ENCODE data around the gene CRTC3. TPM values are rescaled to one million over a fixed set of nuclear protein-coding genes. Genes with fewer than 3 reads are reported as not detected.

The CRTC3 gene
- total RNA-seq, 1 donor from 2014 or later = 21.4 TPM

GRCh38 chr15:90637693-90638092, 108.0 kb downstream of the CRTC3 start:
- Histone ChIP-seq H3K36me3 (ENCODE audit: insufficient read depth, low read length) (peaks cover 12% of the 10 kb centered on the region), H2AFZ (ENCODE audit: low read depth, low read length) (no peak overlapping the region), H3K79me2 (ENCODE audit: insufficient read depth, low read length) (no peaks in the 10 kb centered on the region), H3K27me3 (ENCODE audit: insufficient read depth, low read length) (no peaks in the 10 kb centered on the region), H3K4me1 (ENCODE audit: insufficient read depth, low read length) (no peaks in the 10 kb centered on the region), H3K27ac (ENCODE audit: low read depth, low read length) (no peak overlapping the region), H3K9ac (ENCODE audit: low read length) (no peak overlapping the region), H3K4me2 (ENCODE audit: low read length) (no peak overlapping the region), H3K4me3 (ENCODE audit: insufficient read depth, low read depth, low read length) (no peak overlapping the region), H3K9me3 (ENCODE audit: insufficient read depth, low read depth, low read length) (no peaks in the 10 kb centered on the region), H4K20me1 (ENCODE audit: insufficient read depth, low read length) (no peaks in the 10 kb centered on the region)
- FAIRE-seq = no peak
- no peak for TF ChIP-seq EZH2 (IDR thresholded peaks at IDR 0.05; ENCODE audit: insufficient read depth, low read length)
- TF ChIP-seq CTCF (IDR thresholded peaks at IDR 0.05; ENCODE audit: insufficient read depth, low read depth, low read length) = no peak
- no peak for DNase-seq (ENCODE audit: low read depth)
- Mint-ChIP-seq H3K36me3 (ENCODE audit: low read depth, unreplicated experiment) (peaks cover 24% of the 10 kb centered on the region), H3K27me3 (ENCODE audit: low read depth, unreplicated experiment) (no peaks in the 10 kb centered on the region), H3K4me1 (ENCODE audit: low read depth, unreplicated experiment) (no peaks in the 10 kb centered on the region), H3K9me3 (ENCODE audit: unreplicated experiment) (peaks cover 2% of the 10 kb centered on the region), H3K4me3 (ENCODE audit: unreplicated experiment) (no peak overlapping the region), H3K27ac (ENCODE audit: unreplicated experiment) (peak overlapping the region; percentile 3)

GRCh38 chr15:90638201-90638691, 108.5 kb downstream of the CRTC3 start:
- DNase-seq (ENCODE audit: low read depth) (no peak), FAIRE-seq (no peak)
- Histone ChIP-seq H3K79me2 (ENCODE audit: insufficient read depth, low read length) (no peaks in the 10 kb centered on the region), H3K27ac (ENCODE audit: low read depth, low read length) (no peak overlapping the region), H3K4me3 (ENCODE audit: insufficient read depth, low read depth, low read length) (no peak overlapping the region), H3K36me3 (ENCODE audit: insufficient read depth, low read length) (peaks cover 16% of the 10 kb centered on the region), H3K9me3 (ENCODE audit: insufficient read depth, low read depth, low read length) (no peaks in the 10 kb centered on the region), H2AFZ (ENCODE audit: low read depth, low read length) (no peak overlapping the region), H3K9ac (ENCODE audit: low read length) (no peak overlapping the region), H4K20me1 (ENCODE audit: insufficient read depth, low read length) (no peaks in the 10 kb centered on the region), H3K27me3 (ENCODE audit: insufficient read depth, low read length) (no peaks in the 10 kb centered on the region), H3K4me2 (ENCODE audit: low read length) (no peak overlapping the region), H3K4me1 (ENCODE audit: insufficient read depth, low read length) (no peaks in the 10 kb centered on the region)
- Mint-ChIP-seq H3K4me1 (ENCODE audit: low read depth, unreplicated experiment) (no peaks in the 10 kb centered on the region), H3K27me3 (ENCODE audit: low read depth, unreplicated experiment) (no peaks in the 10 kb centered on the region), H3K36me3 (ENCODE audit: low read depth, unreplicated experiment) (peaks cover 23% of the 10 kb centered on the region), H3K9me3 (ENCODE audit: unreplicated experiment) (peaks cover 2% of the 10 kb centered on the region), H3K4me3 (ENCODE audit: unreplicated experiment) (no peak overlapping the region), H3K27ac (ENCODE audit: unreplicated experiment) (no peak overlapping the region)
- TF ChIP-seq CTCF (IDR thresholded peaks at IDR 0.05; ENCODE audit: insufficient read depth, low read depth, low read length) = no peak
- TF ChIP-seq EZH2 (IDR thresholded peaks at IDR 0.05; ENCODE audit: insufficient read depth, low read length) = no peak

GRCh38 chr15:90638963-90639362, 109.2 kb downstream of the CRTC3 start:
- no peaks in the 10 kb centered on the region for H4K20me1 ChIP-seq (ENCODE audit: insufficient read depth, low read length)
- no peak overlapping the region for H3K4me3 ChIP-seq (ENCODE audit: insufficient read depth, low read depth, low read length)
- no peak overlapping the region for H3K9ac ChIP-seq (ENCODE audit: low read length)
- H3K9me3 ChIP-seq (ENCODE audit: insufficient read depth, low read depth, low read length) = no peaks in the 10 kb centered on the region
- H3K4me1 ChIP-seq (ENCODE audit: insufficient read depth, low read length) = no peaks in the 10 kb centered on the region
- H3K9me3 Mint-ChIP-seq (ENCODE audit: unreplicated experiment) = peaks cover 2% of the 10 kb centered on the region
- H3K36me3 Mint-ChIP-seq (ENCODE audit: low read depth, unreplicated experiment) = peaks cover 25% of the 10 kb centered on the region
- no peak overlapping the region for H2AFZ ChIP-seq (ENCODE audit: low read depth, low read length)
- DNase-seq (ENCODE audit: low read depth) (no peak), FAIRE-seq (no peak)
- no peaks in the 10 kb centered on the region for H3K79me2 ChIP-seq (ENCODE audit: insufficient read depth, low read length)
- no peaks in the 10 kb centered on the region for H3K27me3 Mint-ChIP-seq (ENCODE audit: low read depth, unreplicated experiment)
- H3K4me2 ChIP-seq (ENCODE audit: low read length) = no peak overlapping the region
- H3K27ac ChIP-seq (ENCODE audit: low read depth, low read length) = no peak overlapping the region
- H3K4me3 Mint-ChIP-seq (ENCODE audit: unreplicated experiment) = no peak overlapping the region
- peaks cover 16% of the 10 kb centered on the region for H3K36me3 ChIP-seq (ENCODE audit: insufficient read depth, low read length)
- TF ChIP-seq EZH2 (IDR thresholded peaks at IDR 0.05; ENCODE audit: insufficient read depth, low read length) (no peak), CTCF (IDR thresholded peaks at IDR 0.05; ENCODE audit: insufficient read depth, low read depth, low read length) (no peak)
- no peaks in the 10 kb centered on the region for H3K27me3 ChIP-seq (ENCODE audit: insufficient read depth, low read length)
- no peaks in the 10 kb centered on the region for H3K4me1 Mint-ChIP-seq (ENCODE audit: low read depth, unreplicated experiment)
- H3K27ac Mint-ChIP-seq (ENCODE audit: unreplicated experiment) = no peak overlapping the region
